UCSD-AML1 (cell line): ENCODE measurements around the gene KCNQ1.
A peak's percentile ranks its signal among the peaks of the same experiment; 100 is the strongest.

ENCODE experiments used
- DNase-seq: peaks from one replicate; lab custom pipeline; 2025; ENCODE audit not compliant: unreplicated experiment; lab: John Stamatoyannopoulos, UW

The KCNQ1 gene, protein sequence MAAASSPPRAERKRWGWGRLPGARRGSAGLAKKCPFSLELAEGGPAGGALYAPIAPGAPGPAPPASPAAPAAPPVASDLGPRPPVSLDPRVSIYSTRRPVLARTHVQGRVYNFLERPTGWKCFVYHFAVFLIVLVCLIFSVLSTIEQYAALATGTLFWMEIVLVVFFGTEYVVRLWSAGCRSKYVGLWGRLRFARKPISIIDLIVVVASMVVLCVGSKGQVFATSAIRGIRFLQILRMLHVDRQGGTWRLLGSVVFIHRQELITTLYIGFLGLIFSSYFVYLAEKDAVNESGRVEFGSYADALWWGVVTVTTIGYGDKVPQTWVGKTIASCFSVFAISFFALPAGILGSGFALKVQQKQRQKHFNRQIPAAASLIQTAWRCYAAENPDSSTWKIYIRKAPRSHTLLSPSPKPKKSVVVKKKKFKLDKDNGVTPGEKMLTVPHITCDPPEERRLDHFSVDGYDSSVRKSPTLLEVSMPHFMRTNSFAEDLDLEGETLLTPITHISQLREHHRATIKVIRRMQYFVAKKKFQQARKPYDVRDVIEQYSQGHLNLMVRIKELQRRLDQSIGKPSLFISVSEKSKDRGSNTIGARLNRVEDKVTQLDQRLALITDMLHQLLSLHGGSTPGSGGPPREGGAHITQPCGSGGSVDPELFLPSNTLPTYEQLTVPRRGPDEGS

DNA sequence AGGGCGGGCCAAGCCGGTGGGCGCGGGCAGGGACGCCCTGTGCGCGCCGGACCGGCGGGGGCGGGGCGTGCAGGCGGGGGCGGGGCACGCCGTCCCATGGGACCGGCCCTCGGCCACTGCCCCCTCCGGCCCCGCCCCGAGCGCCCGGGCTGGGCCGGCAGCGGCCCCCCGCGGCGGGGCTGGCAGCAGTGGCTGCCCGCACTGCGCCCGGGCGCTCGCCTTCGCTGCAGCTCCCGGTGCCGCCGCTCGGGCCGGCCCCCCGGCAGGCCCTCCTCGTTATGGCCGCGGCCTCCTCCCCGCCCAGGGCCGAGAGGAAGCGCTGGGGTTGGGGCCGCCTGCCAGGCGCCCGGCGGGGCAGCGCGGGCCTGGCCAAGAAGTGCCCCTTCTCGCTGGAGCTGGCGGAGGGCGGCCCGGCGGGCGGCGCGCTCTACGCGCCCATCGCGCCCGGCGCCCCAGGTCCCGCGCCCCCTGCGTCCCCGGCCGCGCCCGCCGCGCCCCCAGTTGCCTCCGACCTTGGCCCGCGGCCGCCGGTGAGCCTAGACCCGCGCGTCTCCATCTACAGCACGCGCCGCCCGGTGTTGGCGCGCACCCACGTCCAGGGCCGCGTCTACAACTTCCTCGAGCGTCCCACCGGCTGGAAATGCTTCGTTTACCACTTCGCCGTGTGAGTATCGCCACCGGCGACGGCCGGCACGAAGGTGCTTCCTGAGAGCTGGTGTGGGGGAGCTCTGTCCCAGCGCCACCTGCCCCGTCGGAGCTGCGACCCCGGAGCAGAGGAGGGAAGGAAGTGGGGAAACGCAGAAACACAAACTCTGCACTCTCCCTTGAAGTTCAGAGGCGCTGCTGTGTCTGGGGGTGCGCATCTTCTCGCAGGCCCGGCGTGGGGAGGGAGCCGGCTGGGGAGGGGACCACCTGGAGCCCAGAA, at the start of gene KCNQ1:
KCNQ1 (plus strand) TSS at position 188 of the 925 bp plus-strand sequence; CDS start at position 279, 91 bp downstream.
- DNase-seq, result peak; percentile 82

DNA sequence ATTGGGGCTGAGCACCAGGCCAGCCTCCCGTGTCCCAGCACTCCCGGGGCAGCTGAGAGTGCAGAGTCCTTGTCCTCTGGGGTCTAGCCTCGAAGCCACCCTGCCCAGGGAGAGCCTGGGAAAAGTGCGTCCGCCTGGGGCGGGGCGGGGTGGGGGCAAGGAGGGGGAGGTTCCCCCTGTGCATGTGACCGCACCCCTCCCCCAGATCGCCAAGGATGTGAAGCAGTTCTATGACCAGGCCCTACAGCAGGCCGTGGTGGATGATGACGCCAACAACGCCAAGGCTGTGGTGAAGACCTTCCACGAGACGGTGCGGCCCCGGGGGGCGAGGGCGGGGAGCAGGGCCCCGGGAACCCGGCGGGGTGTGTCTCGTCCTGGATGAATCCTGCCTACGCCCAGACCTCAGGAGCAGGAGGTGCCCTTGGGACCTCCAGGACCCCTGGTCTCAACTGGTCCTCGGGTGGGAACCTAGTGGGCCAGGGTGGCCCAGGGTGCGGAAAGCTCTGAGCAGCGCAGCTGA, 49.5 kb upstream of the KCNQ1 start:
- DNase-seq, result no peak

DNA sequence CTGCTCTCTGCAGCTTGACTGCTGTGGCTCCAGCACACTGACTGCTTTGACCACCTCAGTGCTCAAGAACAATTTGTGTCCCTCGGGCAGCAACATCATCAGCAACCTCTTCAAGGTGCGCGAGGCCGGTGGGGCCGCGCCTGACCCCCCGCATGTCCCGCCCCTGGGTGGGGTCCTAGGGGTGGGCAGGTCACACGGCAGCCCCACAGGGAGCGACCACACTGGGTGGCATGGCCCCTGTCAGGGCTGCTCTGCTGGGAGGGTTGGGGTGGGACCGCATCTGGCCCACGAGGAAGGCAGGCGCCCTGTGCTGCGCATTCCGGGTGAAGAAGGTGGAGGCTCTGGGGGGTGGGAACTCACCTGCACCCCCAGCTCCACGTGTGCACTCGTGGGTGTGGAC, 49.0 kb upstream of the KCNQ1 start:
- no peak for DNase-seq

DNA sequence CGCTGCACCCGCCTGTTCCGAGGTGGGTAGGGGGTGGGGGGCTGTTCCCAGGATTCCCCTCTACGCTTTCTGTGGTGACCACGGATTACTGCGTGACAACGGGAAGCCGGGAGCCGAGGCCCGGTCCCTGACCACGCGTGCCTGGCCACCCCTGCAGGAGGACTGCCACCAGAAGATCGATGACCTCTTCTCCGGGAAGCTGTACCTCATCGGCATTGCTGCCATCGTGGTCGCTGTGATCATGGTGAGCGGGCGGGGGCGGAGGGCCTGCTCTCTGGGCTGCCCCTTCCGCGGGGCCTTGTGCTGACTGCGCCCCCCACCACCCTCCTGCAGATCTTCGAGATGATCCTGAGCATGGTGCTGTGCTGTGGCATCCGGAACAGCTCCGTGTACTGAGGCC, 48.3 kb upstream of the KCNQ1 start:
- no peak for DNase-seq

DNA sequence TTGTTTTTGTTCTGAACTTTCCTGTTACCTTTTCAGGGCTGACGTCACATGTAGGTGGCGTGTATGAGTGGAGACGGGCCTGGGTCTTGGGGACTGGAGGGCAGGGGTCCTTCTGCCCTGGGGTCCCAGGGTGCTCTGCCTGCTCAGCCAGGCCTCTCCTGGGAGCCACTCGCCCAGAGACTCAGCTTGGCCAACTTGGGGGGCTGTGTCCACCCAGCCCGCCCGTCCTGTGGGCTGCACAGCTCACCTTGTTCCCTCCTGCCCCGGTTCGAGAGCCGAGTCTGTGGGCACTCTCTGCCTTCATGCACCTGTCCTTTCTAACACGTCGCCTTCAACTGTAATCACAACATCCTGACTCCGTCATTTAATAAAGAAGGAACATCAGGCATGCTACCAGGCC, 47.8 kb upstream of the KCNQ1 start:
- DNase-seq, result no peak

DNA sequence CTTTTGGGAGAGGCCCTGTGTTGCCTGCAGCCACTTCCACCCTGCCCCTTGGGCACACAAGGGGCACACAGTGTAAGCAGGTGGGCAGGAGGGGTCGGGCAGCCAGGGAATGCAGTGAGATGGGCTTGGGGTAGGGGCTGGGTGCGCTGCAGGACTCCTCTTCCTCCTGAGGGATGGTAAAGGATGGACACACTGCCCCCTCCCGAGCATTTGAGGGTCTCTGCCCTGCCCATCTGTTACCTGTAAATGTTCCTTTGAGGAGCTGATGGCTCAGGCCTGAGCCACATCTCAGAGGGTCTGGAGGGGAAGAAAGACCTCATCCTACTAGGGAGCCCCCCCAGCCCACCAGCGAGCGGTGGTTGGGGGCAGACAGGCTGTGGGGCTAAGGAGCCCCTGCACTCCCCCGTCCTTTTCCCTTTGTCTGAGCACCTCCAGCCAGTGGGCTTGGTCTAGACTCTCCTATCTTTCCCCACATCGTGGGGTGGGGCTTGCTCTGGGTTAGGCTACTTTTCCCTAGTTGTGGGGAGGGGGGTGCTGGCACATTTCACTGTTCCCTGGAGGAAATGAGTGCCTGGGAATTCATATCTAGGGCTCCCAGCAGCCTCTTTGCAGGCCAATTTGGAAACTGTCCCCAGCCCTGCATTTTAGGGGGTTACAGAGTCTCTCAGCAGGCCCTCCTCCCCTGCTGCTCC, 46.0 kb upstream of the KCNQ1 start:
- no peak for DNase-seq

DNA sequence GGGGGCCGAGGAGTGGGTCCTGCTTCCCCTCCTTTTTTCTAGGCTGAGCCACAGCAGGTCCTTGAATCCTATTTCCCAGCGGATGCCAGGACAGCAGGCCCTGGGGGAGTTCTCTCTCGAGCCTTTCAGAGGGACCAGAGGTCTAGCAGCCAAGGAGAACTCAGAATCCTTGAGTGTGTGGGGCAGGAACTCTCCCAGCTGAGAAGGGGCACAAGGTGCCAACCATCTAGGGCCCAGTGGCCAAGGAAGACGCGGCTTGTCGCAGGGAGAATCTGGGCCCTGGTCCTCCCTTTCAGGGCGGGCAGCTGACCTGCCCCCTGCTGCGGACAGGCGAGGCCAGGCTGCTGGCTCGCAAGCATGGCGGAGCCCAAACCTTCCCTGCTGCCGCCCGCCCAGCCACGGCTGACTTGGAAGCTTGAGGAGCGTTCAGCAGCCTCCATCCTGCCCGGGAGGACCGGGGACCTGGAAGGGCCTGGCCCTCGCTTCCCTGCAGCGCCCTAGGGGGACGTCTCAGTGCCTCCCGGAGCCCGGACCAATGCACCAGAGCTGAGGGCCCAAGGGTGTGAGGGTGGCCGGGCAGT, 45.2 kb upstream of the KCNQ1 start:
- DNase-seq, result no peak

DNA sequence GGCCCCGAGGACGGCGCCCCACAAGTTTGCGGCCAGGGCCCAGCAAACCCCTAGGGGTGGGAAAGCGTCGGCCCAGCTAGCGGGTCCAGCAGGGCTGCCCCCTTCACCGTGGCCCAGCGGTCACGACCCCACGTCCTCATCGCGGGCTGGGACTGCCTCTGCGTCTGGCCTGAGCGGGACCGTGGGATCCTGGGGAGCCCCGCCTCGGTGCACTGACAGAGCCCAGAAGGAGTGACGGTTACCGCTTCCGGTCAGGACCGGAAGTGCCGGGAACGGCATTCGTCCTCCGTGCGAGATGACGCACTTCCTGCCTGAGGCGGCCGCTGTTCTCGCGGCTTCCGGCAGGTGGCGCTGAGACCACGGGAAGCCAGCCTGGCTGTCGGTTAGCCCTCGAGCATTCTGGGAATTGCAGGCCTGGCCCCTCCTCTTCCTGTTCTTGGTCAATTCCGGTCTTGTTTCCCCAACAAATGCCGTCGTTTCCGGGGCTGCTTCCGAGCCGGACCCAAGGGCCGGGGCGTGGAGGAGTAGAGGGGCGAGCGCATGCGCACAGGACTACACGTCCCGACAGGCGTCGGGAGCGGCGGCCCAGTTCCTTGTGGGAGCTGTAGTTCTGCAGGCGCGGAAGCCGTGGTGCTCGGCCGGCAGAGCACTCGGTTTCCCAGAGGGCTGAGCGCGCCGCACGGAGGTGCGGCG, 44.6 kb upstream of the KCNQ1 start, which contains the start of gene TSSC4:
TSSC4 (plus strand) TSS at position 682 of the 693 bp plus-strand sequence. CDS start 1,884 bp downstream, outside the sequence.
- DNase-seq, result peak; percentile 100

DNA sequence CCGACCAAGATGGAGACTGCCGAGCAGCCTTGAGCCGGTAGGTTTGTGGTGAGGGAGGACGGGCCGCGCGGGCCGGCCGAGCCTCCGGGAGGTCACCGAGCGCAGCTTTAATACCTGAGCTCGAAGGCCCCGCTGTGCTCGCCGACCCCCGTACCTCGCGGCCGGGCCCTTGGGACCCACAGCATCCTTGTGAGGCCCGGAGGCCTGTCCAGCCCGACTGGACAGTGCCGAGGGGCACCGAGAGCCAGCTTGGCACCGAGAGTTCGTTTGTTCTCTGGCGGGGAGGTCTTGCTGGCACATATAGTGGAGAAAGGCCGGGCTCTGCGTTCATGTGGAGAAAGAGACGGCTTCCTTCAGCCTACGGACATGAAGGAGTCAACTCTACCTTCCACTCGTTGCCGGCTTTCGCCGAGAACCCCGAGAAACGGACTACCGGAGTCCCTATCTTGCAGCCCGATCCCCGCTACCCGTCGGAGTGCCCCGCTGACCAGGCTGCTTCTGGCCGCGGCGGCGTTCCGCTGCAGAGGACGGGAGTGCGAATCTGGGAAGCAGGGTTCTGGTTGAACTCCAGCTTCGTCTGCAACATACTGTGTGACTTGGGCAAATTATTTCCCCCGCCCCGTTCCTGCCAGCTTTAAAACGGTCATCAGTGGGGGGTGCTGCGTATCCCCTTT, 43.9 kb upstream of the KCNQ1 start:
- DNase-seq, result no peak

DNA sequence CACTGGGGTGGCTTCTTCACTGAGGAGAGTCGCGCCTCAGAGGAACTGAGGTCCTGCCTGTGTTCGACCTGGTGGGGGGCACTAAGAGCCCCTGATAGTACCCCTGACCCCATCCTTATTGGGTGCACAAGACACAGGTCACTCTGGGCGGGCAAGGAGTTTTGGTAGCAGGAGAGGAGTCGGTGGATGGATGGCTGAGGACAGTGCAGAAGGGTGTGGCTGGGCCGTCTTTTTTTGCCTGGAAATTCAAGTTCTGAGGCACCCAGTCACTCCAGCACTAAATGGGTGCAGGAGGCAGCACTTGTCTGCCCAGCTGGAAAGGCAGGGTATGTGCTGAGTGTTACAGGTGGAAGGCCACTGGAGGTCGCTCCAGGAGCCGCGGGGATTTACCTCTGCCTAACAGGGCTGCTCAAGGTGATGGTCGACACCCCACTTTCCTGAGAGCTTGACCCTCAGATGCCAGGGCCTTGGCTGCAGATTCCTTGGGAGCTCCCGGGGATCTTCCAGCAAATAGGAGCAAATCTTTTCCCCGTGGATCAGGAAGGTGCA, 43.3 kb upstream of the KCNQ1 start:
- DNase-seq, result no peak

DNA sequence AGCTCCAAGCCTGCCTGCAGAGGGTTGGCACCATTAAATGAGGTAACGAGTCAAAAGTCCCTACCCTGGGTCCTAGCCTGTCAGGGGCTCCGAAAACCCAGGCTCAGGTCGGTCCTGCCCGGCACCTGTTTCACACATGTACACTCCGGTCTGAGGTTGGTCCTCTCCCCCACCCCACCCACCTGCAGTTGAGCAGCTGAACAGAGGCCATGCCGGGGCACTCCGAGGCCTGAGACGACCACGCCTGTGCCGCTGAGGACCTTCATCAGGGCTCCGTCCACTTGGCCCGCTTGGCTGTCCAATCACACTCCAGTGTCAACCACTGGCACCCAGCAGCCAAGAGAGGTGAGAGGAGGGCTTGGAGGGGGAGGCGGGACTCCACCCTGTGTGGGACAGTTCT, 42.7 kb upstream of the KCNQ1 start:
- DNase-seq, result no peak

DNA sequence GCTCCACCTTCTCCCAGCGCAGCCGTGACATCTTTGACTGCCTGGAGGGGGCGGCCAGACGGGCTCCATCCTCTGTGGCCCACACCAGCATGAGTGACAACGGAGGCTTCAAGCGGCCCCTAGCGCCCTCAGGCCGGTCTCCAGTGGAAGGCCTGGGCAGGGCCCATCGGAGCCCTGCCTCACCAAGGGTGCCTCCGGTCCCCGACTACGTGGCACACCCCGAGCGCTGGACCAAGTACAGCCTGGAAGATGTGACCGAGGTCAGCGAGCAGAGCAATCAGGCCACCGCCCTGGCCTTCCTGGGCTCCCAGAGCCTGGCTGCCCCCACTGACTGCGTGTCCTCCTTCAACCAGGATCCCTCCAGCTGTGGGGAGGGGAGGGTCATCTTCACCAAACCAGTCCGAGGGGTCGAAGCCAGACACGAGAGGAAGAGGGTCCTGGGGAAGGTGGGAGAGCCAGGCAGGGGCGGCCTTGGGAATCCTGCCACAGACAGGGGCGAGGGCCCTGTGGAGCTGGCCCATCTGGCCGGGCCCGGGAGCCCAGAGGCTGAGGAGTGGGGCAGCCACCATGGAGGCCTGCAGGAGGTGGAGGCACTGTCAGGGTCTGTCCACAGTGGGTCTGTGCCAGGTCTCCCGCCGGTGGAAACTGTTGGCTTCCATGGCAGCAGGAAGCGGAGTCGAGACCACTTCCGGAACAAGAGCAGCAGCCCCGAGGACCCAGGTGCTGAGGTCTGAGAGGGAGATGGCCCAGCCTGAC, 41.7 kb upstream of the KCNQ1 start:
- no peak for DNase-seq

DNA sequence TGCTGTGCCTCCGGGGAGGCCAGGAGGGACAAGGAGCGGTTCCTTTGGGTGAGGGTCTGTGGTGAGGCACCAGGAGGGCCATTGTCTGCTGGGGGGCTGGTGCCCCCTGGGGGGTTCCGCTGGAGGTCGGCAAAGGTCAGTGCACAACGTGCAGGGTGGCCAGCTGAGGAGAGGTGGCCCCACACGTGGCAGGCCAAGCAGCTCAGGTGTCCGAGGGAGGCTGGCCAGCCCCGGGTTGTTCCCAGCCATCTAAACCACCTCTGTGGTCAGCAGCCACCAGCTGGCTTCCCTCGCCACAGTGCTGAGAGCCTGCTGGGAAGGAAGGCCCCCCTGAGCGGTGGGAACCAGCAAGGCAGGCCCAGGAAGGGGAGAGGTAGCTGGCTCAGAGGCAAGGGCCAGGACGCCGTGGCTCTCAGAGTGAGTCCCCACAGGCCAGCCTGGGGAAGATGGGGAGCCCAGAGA, 40.0 kb upstream of the KCNQ1 start:
- DNase-seq, result no peak

DNA sequence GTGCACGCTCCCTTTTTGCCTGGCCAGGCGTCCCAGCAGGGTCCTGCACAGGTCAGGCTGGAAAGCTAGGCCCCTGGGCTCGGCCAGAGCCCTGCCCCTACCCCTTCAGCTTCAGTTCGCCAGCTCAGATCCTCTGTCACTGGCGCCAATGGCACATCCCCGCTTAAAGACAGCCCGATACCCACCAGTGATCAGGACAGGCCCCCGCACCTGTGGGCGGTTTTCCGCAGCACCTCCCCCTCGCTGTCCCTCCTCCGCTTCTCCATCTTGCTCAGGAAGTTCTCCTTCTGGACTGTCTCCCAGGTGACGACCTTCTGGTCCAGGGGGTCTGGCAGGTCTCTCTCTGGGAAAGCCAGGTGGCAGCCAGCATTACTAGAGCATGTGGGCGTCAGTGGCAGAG, 38.4 kb upstream of the KCNQ1 start:
- no peak for DNase-seq

DNA sequence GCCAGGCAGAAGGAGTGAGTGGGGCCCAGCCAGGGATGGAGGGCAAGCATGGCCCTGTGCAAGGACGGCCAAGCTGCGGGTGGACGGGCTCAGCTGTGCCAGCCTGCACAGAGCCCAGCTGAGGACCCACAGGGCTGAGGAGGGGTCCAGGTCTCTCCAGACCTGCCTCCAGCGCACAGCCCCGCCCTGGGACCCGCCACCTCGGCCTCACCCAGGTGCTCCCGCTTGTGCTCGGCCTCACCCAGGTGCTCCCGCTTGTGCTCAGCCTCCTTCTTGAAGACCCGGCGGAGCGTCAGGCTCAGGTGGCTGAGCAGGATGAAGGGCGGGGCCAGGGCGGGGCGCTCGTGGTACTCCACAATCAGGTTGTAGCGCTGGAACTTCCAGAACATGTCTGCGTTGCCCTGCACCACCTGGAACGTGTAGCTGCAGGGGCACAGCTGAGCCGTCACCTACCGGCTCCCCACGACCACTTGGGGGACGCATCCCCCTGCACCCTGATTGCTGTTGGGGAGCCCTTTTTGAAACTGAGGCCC, 37.9 kb upstream of the KCNQ1 start:
- no peak for DNase-seq

DNA sequence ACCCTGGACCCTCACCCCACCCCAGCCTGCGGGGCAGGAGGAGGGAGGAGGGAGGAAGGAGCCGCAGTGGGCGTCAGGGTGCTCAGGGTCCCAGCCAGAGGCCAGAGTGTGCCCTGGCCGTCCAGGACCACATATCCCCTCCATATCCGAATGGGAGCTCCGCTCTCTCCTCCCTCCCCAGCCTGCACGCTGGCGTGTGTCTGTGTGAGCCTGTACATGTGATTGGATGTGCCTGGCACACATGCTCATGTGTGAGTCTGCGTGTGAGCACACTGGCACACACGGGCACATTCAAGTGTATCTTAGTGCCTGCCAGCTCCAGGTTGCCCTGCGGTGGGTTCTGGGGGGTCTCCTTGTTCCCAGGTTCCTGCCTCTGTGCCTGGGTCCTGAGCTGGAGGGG, 36.1 kb upstream of the KCNQ1 start:
- no peak for DNase-seq

DNA sequence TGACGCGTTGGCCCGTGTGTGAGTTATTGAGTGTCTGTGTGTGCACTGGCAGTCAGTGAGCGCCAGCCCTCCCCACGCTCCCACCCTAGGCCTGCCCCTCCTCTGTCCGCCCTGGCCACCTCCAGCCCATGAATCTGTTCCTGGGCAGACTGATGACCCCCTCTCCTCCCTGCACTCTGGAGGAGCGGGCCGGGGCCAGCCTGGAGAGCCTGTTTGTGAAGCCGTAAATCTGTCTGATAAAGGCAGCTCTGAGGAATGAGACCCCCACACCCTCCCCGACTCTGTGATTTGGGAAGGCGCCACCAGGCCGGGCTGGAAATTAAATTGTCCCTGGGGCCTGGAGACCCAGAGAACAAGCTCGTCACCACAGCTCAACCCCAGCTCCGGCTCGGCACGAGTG, 35.7 kb upstream of the KCNQ1 start:
- no peak for DNase-seq
